OCI-LY7 (cell line): ENCODE results near the gene PLCB1. TPM values are rescaled to one million over a fixed set of nuclear protein-coding genes. Genes with fewer than 3 reads are reported as not detected.

Source experiments
- BruUV-seq: library from RNA; stranded (reverse); fragments of 400-500 nt; replicated peaks from 2 replicates; lab custom pipeline; 2021; lab: Mats Ljungman, UMichigan
- CTCF ChIA-PET: fragments of 300-600 bp; sonication (Branson Sonifier 250); formaldehyde crosslinking; loops from one replicate; lab custom pipeline; 2022; ENCODE audit warnings: antibody characterized with exemption; ENCODE audit not compliant: unreplicated experiment; lab: Charles Lee
- POLR2A ChIA-PET: fragments of 300-600 bp; sonication (Branson Sonifier 250); formaldehyde crosslinking; loops from one replicate; lab custom pipeline; 2022; ENCODE audit warnings: antibody characterized with exemption; lab: Charles Lee
- DNase-seq: peaks from one replicate; pipeline ENCODE4 v3.0.0-alpha.2; 2015; ENCODE audit warnings: low spot score
- H2AFZ ChIP-seq: fragments of 200-600 bp; sonication (generic), shearing (Covaris generic); 2 replicates; pipeline ENCODE4 v1.6.1; 2014; ENCODE audit warnings: mild to moderate bottlenecking, antibody characterized with exemption, low read length, moderate library complexity
- H3K27ac ChIP-seq: fragments of 200-600 bp; sonication (generic); 2 replicates; pipeline ENCODE4 v1.5.1; 2014; ENCODE audit warnings: mixed run types, low read depth, mild to moderate bottlenecking, moderate library complexity, low read length, inconsistent platforms; ENCODE audit not compliant: poor library complexity, severe bottlenecking
- H3K36me3 ChIP-seq: fragments of 200-600 bp; sonication (generic); 2 replicates; pipeline ENCODE4 v1.6.1; 2014; ENCODE audit warnings: mild to moderate bottlenecking, antibody characterized with exemption, low read length, moderate library complexity, mixed read lengths; ENCODE audit not compliant: insufficient read depth
- H3K4me1 ChIP-seq: fragments of 200-600 bp; sonication (generic); 2 replicates; pipeline ENCODE4 v1.5.1; 2014; ENCODE audit warnings: mild to moderate bottlenecking, low read length; ENCODE audit not compliant: insufficient read depth, poor library complexity, severe bottlenecking
- H3K4me2 ChIP-seq: fragments of 200-600 bp; sonication (generic); 2 replicates; pipeline ENCODE4 v1.6.1; 2014; ENCODE audit warnings: mild to moderate bottlenecking, low read length
- H3K4me3 ChIP-seq: fragments of 200-600 bp; sonication (generic); 2 replicates; pipeline ENCODE4 v1.5.1; 2014; ENCODE audit warnings: mild to moderate bottlenecking, low read depth, low read length; ENCODE audit not compliant: poor library complexity, severe bottlenecking
- H3K79me2 ChIP-seq: fragments of 200-600 bp; sonication (generic); 2 replicates; pipeline ENCODE4 v1.6.1; 2016; ENCODE audit warnings: low read depth, mild to moderate bottlenecking, low read length, moderate library complexity, mixed read lengths; ENCODE audit not compliant: insufficient read depth
- H3K9me2 ChIP-seq: fragments of 200-600 bp; sonication (generic); 2 replicates; pipeline ENCODE4 v1.6.1; 2016; ENCODE audit warnings: mild to moderate bottlenecking, low read length, mixed read lengths; ENCODE audit not compliant: insufficient read depth
- H3K9me3 ChIP-seq: fragments of 200-600 bp; sonication (generic); 2 replicates; pipeline ENCODE4 v1.6.1; 2014; ENCODE audit warnings: mild to moderate bottlenecking, mixed run types, low read length, mixed read lengths
- H4K20me1 ChIP-seq: fragments of 200-600 bp; sonication (generic); 2 replicates; pipeline ENCODE4 v1.6.1; 2014; ENCODE audit warnings: mild to moderate bottlenecking, antibody characterized with exemption, low read length, moderate library complexity, mixed read lengths; ENCODE audit not compliant: insufficient read depth
- CTCF ChIP-seq: fragments of 200-600 bp; sonication (generic); conservative IDR thresholded peaks from 2 replicates; pipeline ENCODE4 v1.5.1; 2014; ENCODE audit warnings: mild to moderate bottlenecking, antibody characterized with exemption, low read length, moderate library complexity, mixed read lengths
- EZH2phosphoT487 ChIP-seq: fragments of 200-600 bp; sonication (generic); IDR thresholded peaks from 2 replicates; pipeline ENCODE4 v1.6.1; 2018; ENCODE audit warnings: low read depth, borderline replicate concordance, mild to moderate bottlenecking, mixed run types, antibody characterized with exemption, low read length, moderate library complexity, mixed read lengths
- intact Hi-C: fragments of 100-400 bp; cut with micrococcal nuclease; formaldehyde crosslinking; loops from one replicate; pipeline ENCODE4 v1.10.0; 2022; ENCODE audit not compliant: unreplicated experiment
- total RNA-seq, 2 experiments: library from RNA; depleted of rRNA in 1 of 2; stranded (reverse); fragments of >200 nt in 1 of 2; shearing (Covaris generic) in 1 of 2; gene quantifications; 2 replicates each; pipeline ENCODE4 v1.2.3, GENCODE V29; 2014 to 2022

PLCB1 gene
- total RNA-seq, 2 experiments from 2014 or later: 14.6 to 30.5 TPM

DNA sequence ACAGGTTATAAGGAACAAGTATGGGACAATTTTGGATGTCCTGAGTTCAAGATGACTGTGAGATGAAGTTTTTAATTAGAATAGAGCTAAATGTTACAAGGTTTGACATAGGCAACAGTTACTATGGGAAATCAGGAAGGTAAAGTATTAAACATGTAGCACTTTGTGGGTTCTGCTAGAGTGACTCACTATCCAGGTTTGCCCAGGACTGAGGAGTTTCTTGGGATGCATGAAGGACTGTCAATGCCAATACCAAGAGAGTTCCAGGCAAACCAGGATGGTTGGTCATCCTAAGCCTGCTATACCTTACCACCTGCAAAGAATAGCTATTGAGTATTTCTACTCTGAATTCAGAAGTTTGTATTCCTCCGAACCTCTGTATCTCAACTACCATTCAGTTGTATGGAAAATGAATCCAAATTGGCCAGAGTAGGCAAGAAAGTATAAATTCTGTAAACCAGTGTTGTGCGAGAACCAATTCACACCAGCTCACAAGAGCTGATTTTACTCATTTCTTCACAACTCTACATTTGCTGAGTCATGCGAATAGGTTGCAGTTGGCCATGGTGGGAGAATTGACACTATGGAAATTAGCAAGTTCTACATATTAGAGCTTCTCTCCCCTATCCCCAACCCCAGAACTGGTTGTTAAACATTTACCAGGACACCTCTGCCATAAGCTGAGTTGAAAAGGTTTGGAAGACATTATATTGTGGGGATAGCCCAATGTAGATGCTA, 449.5 kb downstream of the PLCB1 start:
- peaks cover 11% of the 10 kb centered on the region for H3K4me1 ChIP-seq
- no peak for DNase-seq
- no peak overlapping the region for H3K4me2 ChIP-seq
- H3K36me3 ChIP-seq: no peaks in the 10 kb centered on the region
- H2AFZ ChIP-seq: no peak overlapping the region
- no peaks in the 10 kb centered on the region for H3K9me2 ChIP-seq
- ChIA-PET CTCF (interaction anchor here (0.5 kb wide), 1 partner anchor 1924 kb away, joined by 3 read pairs; no protein-coding TSS in a partner anchor), POLR2A (interaction anchor here (0.7 to 1.3 kb wide), 5 partner anchors 10 to 39 kb away, joined by 3 to 4 read pairs (median 4); no protein-coding TSS in a partner anchor)
- H3K27ac ChIP-seq: no peak overlapping the region
- BruUV-seq: no TSS peak
- intact Hi-C loops: no loop called here
- no peaks in the 10 kb centered on the region for H3K9me3 ChIP-seq
- no peaks in the 10 kb centered on the region for H3K79me2 ChIP-seq
- no peaks in the 10 kb centered on the region for H4K20me1 ChIP-seq
- TF ChIP-seq EZH2phosphoT487 (no peak), CTCF (no peak)
- no peak overlapping the region for H3K4me3 ChIP-seq

- Histone ChIP-seq H3K4me1 (peaks cover 11% of the 10 kb centered on the region), H3K27ac (no peak overlapping the region), H3K4me3 (no peak overlapping the region), H3K4me2 (peak overlapping the region; percentile 41), H2AFZ (peak overlapping the region; percentile 49; the same call in 1 of the 2 replicates), H3K9me2 (no peaks in the 10 kb centered on the region), H4K20me1 (no peaks in the 10 kb centered on the region), H3K79me2 (no peaks in the 10 kb centered on the region), H3K9me3 (no peaks in the 10 kb centered on the region), H3K36me3 (no peaks in the 10 kb centered on the region)
- intact Hi-C loops: no loop called here
- BruUV-seq: no TSS peak
- CTCF ChIA-PET: no interaction called here
- DNase-seq: no peak
- POLR2A ChIA-PET: interaction anchor here (0.7 kb wide), 1 partner anchor 155 kb away, joined by 3 read pairs; no protein-coding TSS in a partner anchor
- TF ChIP-seq CTCF (no peak), EZH2phosphoT487 (no peak)
These were observed 451.0 kb downstream of the PLCB1 start for GRCh38 chr20:8583012-8583565.

DNA sequence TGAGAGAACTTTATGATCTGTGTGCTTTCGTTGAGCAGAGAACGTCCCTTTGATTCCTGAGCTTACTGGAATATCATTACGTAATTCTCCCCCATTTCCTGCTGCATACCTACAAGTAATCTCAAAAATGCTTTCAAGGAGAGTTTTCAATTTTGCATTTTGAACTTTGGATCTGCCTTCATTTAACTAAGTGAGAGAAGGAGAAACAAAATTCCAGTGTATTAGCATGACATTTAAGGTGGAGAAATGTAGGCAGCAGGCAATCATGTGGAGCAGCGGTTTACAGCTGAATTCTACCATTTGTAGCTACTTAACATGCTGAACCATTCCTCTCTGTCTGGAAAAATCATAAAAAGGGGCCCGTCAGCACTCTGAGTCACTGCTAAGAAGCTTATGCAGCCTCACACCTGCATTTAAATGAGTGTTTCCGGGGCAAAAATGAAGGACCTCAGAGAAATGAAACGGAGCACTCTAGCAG, 451.5 kb downstream of the PLCB1 start:
- TF ChIP-seq EZH2phosphoT487 (no peak), CTCF (no peak)
- no TSS peak for BruUV-seq
- Histone ChIP-seq H4K20me1 (no peaks in the 10 kb centered on the region), H3K9me3 (no peaks in the 10 kb centered on the region), H3K9me2 (no peaks in the 10 kb centered on the region), H3K36me3 (no peaks in the 10 kb centered on the region), H3K27ac (no peak overlapping the region), H3K4me2 (peak overlapping the region; percentile 41), H3K4me1 (peaks cover 11% of the 10 kb centered on the region), H2AFZ (peak overlapping the region; percentile 49; the same call in 1 of the 2 replicates), H3K79me2 (no peaks in the 10 kb centered on the region), H3K4me3 (peak overlapping the region; percentile 23)
- DNase-seq: peak; percentile 36
- ChIA-PET CTCF (no interaction called here), POLR2A (no interaction called here)
- intact Hi-C loops: no loop called here
